ENCODE data around the gene TMEM69. TPM values are rescaled to one million over a fixed set of nuclear protein-coding genes. Genes with fewer than 3 reads are reported as not detected.
"Not testable (repeated sequence)": the region's sequence is repeated elsewhere in the genome, so short reads cannot be mapped to it uniquely, and the experiment has no call there.

TMEM69 gene
- total RNA-seq, 1 donor from 2014 or later: 13.3 TPM

GRCh38 chr1:45694823-45695222 lies 6.8 kb downstream of the TMEM69 start:
- TF ChIP-seq POLR2A (IDR thresholded peaks at IDR 0.05) (no peak), CTCF (IDR thresholded peaks at IDR 0.05) (no peak), POLR2AphosphoS5 (IDR thresholded peaks at IDR 0.05; ENCODE audit: insufficient read depth in 1 of 2, low read depth in 1 of 2) (no peak)
- Histone ChIP-seq H3K27ac (no peak overlapping the region), H3K36me3 (peaks cover 0 to 35% of the 10 kb centered on the region in 2 donors), H3K4me3 (no peak overlapping the region), H3K27me3 (no peaks in the 10 kb centered on the region), H3K4me1 (peaks cover 6% of the 10 kb centered on the region), H3K9me3 (no peaks in the 10 kb centered on the region)
- DNase-seq (ENCODE audit: extremely low spot score in 2 of 2): no peak
- intact Hi-C loops (cut with DNase I): no loop called here

- H3K27me3 ChIP-seq: no peaks in the 10 kb centered on the region
- H3K4me1 ChIP-seq: no peaks in the 10 kb centered on the region
- DNase-seq (ENCODE audit: extremely low spot score in 2 of 2): no peak
- H3K27ac ChIP-seq: no peak overlapping the region
- intact Hi-C loops (cut with DNase I): no loop called here
- TF ChIP-seq CTCF (IDR thresholded peaks at IDR 0.05) (no peak), POLR2A (IDR thresholded peaks at IDR 0.05) (no peak), POLR2AphosphoS5 (IDR thresholded peaks at IDR 0.05; ENCODE audit: insufficient read depth in 1 of 2, low read depth in 1 of 2) (no peak)
- peaks cover 0 to 15% of the 10 kb centered on the region in 2 donors for H3K36me3 ChIP-seq
- no peak overlapping the region for H3K4me3 ChIP-seq
- no peaks in the 10 kb centered on the region for H3K9me3 ChIP-seq
These were observed 16.7 kb downstream of the TMEM69 start for GRCh38 chr1:45704637-45705036.

GRCh38 chr1:45713711-45714110 lies 25.7 kb downstream of the TMEM69 start:
- H3K27ac ChIP-seq: no peak overlapping the region
- no peaks in the 10 kb centered on the region for H3K4me1 ChIP-seq
- H3K27me3 ChIP-seq: no peaks in the 10 kb centered on the region
- no peak for TF ChIP-seq POLR2AphosphoS5 (IDR thresholded peaks at IDR 0.05; ENCODE audit: insufficient read depth in 1 of 2, low read depth in 1 of 2)
- TF ChIP-seq CTCF (IDR thresholded peaks at IDR 0.05): no peak
- no peak for TF ChIP-seq POLR2A (IDR thresholded peaks at IDR 0.05)
- H3K36me3 ChIP-seq: peaks cover 0 to 24% of the 10 kb centered on the region in 2 donors
- intact Hi-C loops (cut with DNase I): no loop called here
- no peak overlapping the region for H3K4me3 ChIP-seq
- no peaks in the 10 kb centered on the region for H3K9me3 ChIP-seq
- DNase-seq (ENCODE audit: extremely low spot score in 2 of 2): no peak

- H3K27ac ChIP-seq: no peak overlapping the region
- H3K27me3 ChIP-seq: no peaks in the 10 kb centered on the region
- H3K36me3 ChIP-seq: peaks cover 0 to 16% of the 10 kb centered on the region in 2 donors
- no peaks in the 10 kb centered on the region for H3K4me1 ChIP-seq
- DNase-seq (ENCODE audit: extremely low spot score in 2 of 2): no peak
- no peaks in the 10 kb centered on the region for H3K9me3 ChIP-seq
- TF ChIP-seq POLR2A (IDR thresholded peaks at IDR 0.05) (no peak), POLR2AphosphoS5 (IDR thresholded peaks at IDR 0.05; ENCODE audit: insufficient read depth in 1 of 2, low read depth in 1 of 2) (no peak), CTCF (IDR thresholded peaks at IDR 0.05) (no peak)
- intact Hi-C loops (cut with DNase I): no loop called here
- no peak overlapping the region for H3K4me3 ChIP-seq
These were observed 28.7 kb downstream of the TMEM69 start for GRCh38 chr1:45716700-45717099.

GRCh38 chr1:45717386-45717785 lies 29.4 kb downstream of the TMEM69 start:
- H3K9me3 ChIP-seq; H3K4me3 ChIP-seq; intact Hi-C loops (cut with DNase I); DNase-seq (ENCODE audit: extremely low spot score in 2 of 2); H3K27me3 ChIP-seq; H3K4me1 ChIP-seq; H3K27ac ChIP-seq: not testable (repeated sequence)
- peaks cover 0 to 16% of the 10 kb centered on the region in 2 donors for H3K36me3 ChIP-seq

- Histone ChIP-seq H3K9me3 (no peaks in the 10 kb centered on the region), H3K27me3 (no peaks in the 10 kb centered on the region), H3K36me3 (peaks cover 0 to 10% of the 10 kb centered on the region in 2 donors), H3K4me3 (no peak overlapping the region), H3K4me1 (no peaks in the 10 kb centered on the region), H3K27ac (no peak overlapping the region)
- DNase-seq (ENCODE audit: extremely low spot score in 2 of 2): no peak
- TF ChIP-seq POLR2A (IDR thresholded peaks at IDR 0.05) (no peak), CTCF (IDR thresholded peaks at IDR 0.05) (no peak), POLR2AphosphoS5 (IDR thresholded peaks at IDR 0.05; ENCODE audit: insufficient read depth in 1 of 2, low read depth in 1 of 2) (no peak)
- intact Hi-C loops (cut with DNase I): no loop called here
These were observed 30.3 kb downstream of the TMEM69 start for GRCh38 chr1:45718289-45718688.
